Heart right ventricle (tissue), 16 donors: ENCODE measurements around the gene CENPN. TPM values are rescaled to one million over a fixed set of nuclear protein-coding genes. Genes with fewer than 3 reads are reported as not detected.

Source experiments
- ATAC-seq, 8 donors: fragments of 200-7000 bp; cut with Tn5 transposase; one replicate each; pipeline ENCODE4 v1.9.1; 2020; ENCODE audit warnings: mild to moderate bottlenecking in 8 of 8, moderate library complexity in 8 of 8, moderate number of reproducible peaks in 1 of 8
- DNase-seq, 2 donors: peaks; one replicate each; pipeline ENCODE4 v3.0.0-alpha.2; 2020
- H3K27ac ChIP-seq, 10 donors: fragments of 200-600 bp; sonication (generic) in 2 of 10; one replicate each; pipeline versions ENCODE4 v1.5.0 to v1.8.0; 2020 to 2022; ENCODE audit warnings: mild to moderate bottlenecking in 3 of 10
- H3K27me3 ChIP-seq, 7 donors: fragments of 200-600 bp; one replicate each; pipeline ENCODE4 v1.8.0; 2021 to 2022; ENCODE audit warnings: mild to moderate bottlenecking in 2 of 7
- H3K36me3 ChIP-seq, 9 donors: fragments of 200-600 bp; sonication (generic) in 1 of 9; one replicate each; pipeline versions ENCODE4 v1.5.0 to v1.8.0; 2020 to 2022; ENCODE audit warnings: mild to moderate bottlenecking in 2 of 9
- H3K4me1 ChIP-seq, 9 donors: fragments of 200-600 bp; sonication (generic) in 1 of 9; one replicate each; pipeline versions ENCODE4 v1.5.0 to v1.8.0; 2020 to 2022; ENCODE audit warnings: mild to moderate bottlenecking in 4 of 9
- H3K4me3 ChIP-seq, 10 donors: fragments of 200-600 bp; sonication (generic) in 2 of 10; one replicate each; pipeline versions ENCODE4 v1.5.0 to v1.8.0; 2020 to 2022; ENCODE audit warnings: mild to moderate bottlenecking in 7 of 10, moderate library complexity in 2 of 10
- H3K9me3 ChIP-seq, 11 donors: fragments of 200-600 bp in 10 of 11; sonication (generic) in 2 of 11; one replicate each; pipeline versions ENCODE4 v1.5.0 to v1.8.0; 2013 to 2022; ENCODE audit warnings: mild to moderate bottlenecking in 2 of 11, control low read depth in 1 of 11, moderate library complexity in 1 of 11
- WGBS, 2 donors: extraction: QIAGEN DNeasy Blood & Tissue Kit; methylation state at CpG; one replicate each; pipeline ENCODE4 v1.1.7; 2013; ENCODE audit warnings: inconsistent platforms in 1 of 2; 5-methylcytosine and 5-hydroxymethylcytosine counted together
- intact Hi-C, 10 donors: fragments of 100-400 bp; cut with DNase I; formaldehyde crosslinking; loops; one replicate each; pipeline versions ENCODE4 v1.11.1 to v1.14.2; 2022
- polyA plus RNA-seq, 2 donors: library from polyadenylated mRNA; stranded (reverse); fragments of 200-250 nt; gene quantifications; one replicate each; pipeline ENCODE4 v1.2.3, GENCODE V29; 2013
- total RNA-seq, 10 donors: library from RNA; stranded (reverse); fragmentation: NEBNext Ultra II Directional in 3 of 10; extraction: Animal tissue kit (Norgen Biotek cat#: 25700) in 3 of 10; gene quantifications; one replicate each; pipeline versions ENCODE4 v1.2.1 to v1.2.4, GENCODE V29; 2021 to 2023
- TF ChIP-seq, protein P1 (sequence below), 9 donors: fragments of 200-600 bp; sonication (generic) in 2 of 9; IDR thresholded peaks; one replicate each; pipeline versions ENCODE4 v1.5.0 to v1.8.0; 2021 to 2022; ENCODE audit warnings: antibody characterized with exemption in 9 of 9, mild to moderate bottlenecking in 5 of 9, moderate library complexity in 1 of 9
- donor health status: Arrhythmogenic right ventricular cardiomyopathy.
- donor health status: ischemic (EF 13 %, LVEDD 7.1; RV severe dilation, severe dysfunction).
- donor health status: healthy with polysubstance abuse.
- donor health status: DM: no; HTN: yes; CAD: no.
- donor health status: DM: no; HTN: no; CAD: no.
- donor health status: ischemic (EF 25% LVEDD 6.9; RV normal size, moderate dysfunction).
- donor health status: ischemic (EF 25% LVEDD 5.7; RV mildly dilated, moderate dysfunction).
- donor health status: healthy.
- donor health status: DM: yes; HTN: yes; CAD: no.
- donor health status: Ischemic cardiomyopathy.
- donor health status: ischemic (EF 35%, LVEDD 5.7; RV mildly dilated, moderate dysfunction).
- donor health status: nonischemic (EF 11% LVEDD 7.7; RV severe dilation, severe dysfunction).
- donor health status: DM: yes; HTN: yes; CAD: no.
- donor health status: PGD.
- donor health status: ischemic (EF 29% LVEDD 5.4; RV normal size, mild dysfunction).
- donor health status: nonischemic (EF 23%, LVEDD 6.1; RV moderate dilation, normal function).

Gene CENPN
- total and polyA plus RNA-seq, 12 donors = 0.95 to 16.2 (median 9.5) TPM

DNA sequence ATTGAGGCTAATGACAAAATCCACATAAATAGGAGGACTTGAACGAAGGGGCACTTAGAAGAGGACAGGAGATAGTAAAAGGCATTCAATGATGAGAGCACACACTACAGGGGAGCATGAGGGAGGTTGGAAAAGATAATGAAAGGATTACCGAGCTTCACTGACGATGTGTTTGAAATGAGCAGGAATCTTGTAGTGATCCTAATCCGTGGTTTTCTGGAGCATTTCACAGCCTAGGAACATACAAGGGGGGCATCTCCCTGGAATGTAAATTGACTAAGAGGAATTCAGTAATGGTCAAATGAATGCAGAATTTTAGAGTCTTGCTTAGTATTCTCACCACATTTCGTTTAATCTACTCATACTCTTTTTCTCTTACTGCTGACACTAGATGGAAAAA, 33.8 kb downstream of the CENPN start:
- no peak overlapping the region for H3K27ac ChIP-seq
- TF ChIP-seq, protein P1, sequence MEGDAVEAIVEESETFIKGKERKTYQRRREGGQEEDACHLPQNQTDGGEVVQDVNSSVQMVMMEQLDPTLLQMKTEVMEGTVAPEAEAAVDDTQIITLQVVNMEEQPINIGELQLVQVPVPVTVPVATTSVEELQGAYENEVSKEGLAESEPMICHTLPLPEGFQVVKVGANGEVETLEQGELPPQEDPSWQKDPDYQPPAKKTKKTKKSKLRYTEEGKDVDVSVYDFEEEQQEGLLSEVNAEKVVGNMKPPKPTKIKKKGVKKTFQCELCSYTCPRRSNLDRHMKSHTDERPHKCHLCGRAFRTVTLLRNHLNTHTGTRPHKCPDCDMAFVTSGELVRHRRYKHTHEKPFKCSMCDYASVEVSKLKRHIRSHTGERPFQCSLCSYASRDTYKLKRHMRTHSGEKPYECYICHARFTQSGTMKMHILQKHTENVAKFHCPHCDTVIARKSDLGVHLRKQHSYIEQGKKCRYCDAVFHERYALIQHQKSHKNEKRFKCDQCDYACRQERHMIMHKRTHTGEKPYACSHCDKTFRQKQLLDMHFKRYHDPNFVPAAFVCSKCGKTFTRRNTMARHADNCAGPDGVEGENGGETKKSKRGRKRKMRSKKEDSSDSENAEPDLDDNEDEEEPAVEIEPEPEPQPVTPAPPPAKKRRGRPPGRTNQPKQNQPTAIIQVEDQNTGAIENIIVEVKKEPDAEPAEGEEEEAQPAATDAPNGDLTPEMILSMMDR (IDR thresholded peaks at IDR 0.05) = no peak
- ATAC-seq = no peak
- peaks cover 0 to 38% (median 22%) of the 10 kb centered on the region in 9 donors for H3K4me1 ChIP-seq
- intact Hi-C loops = no loop called here
- H3K36me3 ChIP-seq = peaks cover 6 to 80% (median 35%) of the 10 kb centered on the region in 9 donors
- H3K4me3 ChIP-seq = no peak overlapping the region
- whole genome bisulfite sequencing, 2 donors = 77 to 85% methylated on average over 5 of the region's 5 CpGs
- no peaks in the 10 kb centered on the region for H3K9me3 ChIP-seq
- no peak for DNase-seq
- H3K27me3 ChIP-seq = no peaks in the 10 kb centered on the region

DNA sequence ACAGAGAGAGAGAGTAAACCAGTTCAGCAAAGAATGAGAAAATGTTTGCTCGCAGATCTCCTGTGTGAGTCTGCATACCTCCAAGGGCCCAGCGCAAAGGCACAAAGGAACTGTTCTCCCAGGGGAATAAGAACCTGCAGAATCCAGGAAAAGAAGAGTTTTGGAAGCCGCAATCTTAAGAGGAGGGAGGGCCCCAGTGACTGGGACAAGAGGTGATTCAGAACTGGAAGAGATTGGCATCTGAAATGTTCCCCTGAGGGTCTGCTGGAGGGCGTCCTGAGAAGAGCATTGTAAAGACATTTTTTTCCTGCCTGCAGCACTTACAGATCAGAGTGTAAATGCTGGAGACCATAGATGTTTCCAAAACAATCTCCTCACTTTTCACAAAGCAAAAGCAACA, 34.7 kb downstream of the CENPN start:
- intact Hi-C loops = no loop called here
- Histone ChIP-seq H3K36me3 (peaks cover 6 to 83% (median 35%) of the 10 kb centered on the region in 9 donors), H3K4me3 (no peak overlapping the region), H3K27ac (no peak overlapping the region), H3K27me3 (no peaks in the 10 kb centered on the region), H3K4me1 (peaks cover 0 to 35% (median 20%) of the 10 kb centered on the region in 9 donors), H3K9me3 (no peaks in the 10 kb centered on the region)
- TF ChIP-seq, protein P1 (IDR thresholded peaks at IDR 0.05) = no peak
- 82 to 87% methylated on average over 4 of the region's 4 CpGs for WGBS, 2 donors
- no peak for ATAC-seq
- DNase-seq = no peak

DNA sequence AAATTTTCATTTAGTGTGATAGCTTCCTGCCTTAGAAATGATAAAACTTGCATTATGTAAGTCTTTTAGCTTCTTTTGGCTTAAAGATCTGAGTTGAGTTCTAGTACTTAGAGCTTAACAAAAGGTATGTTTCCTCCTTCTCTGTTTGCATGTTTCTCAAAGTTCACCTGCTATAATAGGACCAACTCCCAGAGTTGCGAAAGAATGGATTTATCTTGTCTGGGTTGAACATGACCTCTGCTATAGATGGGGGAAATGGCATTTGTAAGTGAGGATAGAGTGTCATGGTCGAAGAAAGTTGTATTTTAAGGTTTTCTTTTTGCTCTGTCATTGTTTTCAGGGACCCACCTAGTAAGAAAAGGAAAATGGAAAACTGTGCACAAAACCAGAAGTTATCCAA, 35.8 kb downstream of the CENPN start:
- Histone ChIP-seq H3K36me3 (peaks cover 6 to 81% (median 35%) of the 10 kb centered on the region in 9 donors), H3K27me3 (no peaks in the 10 kb centered on the region), H3K27ac (no peak overlapping the region), H3K4me1 (peaks cover 0 to 24% (median 10%) of the 10 kb centered on the region in 9 donors), H3K9me3 (peaks cover 0 to 1% (median 0%) of the 10 kb centered on the region in 11 donors), H3K4me3 (no peak overlapping the region)
- DNase-seq = no peak
- intact Hi-C loops = no loop called here
- TF ChIP-seq, protein P1 (IDR thresholded peaks at IDR 0.05) = no peak
- ATAC-seq = no peak
- WGBS, 2 donors = 97 to 99% methylated on average over 2 of the region's 2 CpGs

DNA sequence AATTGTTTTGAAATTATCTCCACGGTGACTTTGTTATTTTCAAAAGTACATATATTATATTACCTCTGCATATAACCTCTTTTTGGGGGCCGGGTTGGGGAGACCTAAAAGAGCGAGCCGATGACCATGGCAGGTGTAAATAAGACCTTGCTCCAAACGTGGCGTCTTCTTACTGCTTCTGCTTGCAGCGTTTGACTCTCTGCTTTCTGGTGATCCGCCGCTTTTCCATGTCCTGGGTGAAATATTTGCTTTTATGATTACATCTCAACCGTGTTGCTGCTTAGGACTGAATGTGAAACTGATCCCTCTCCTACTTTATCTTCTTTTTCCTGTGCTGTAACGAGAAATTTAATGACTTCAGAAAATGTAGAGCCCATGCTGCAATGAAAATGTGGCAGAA, 46.7 kb downstream of the CENPN start:
- ATAC-seq (no peak), DNase-seq (no peak)
- Histone ChIP-seq H3K27me3 (no peaks in the 10 kb centered on the region), H3K36me3 (no peaks in the 10 kb centered on the region), H3K9me3 (peaks cover 0 to 22% (median 7%) of the 10 kb centered on the region in 11 donors), H3K27ac (no peak overlapping the region), H3K4me3 (no peak overlapping the region), H3K4me1 (no peaks in the 10 kb centered on the region)
- intact Hi-C loops = no loop called here
- TF ChIP-seq, protein P1 (IDR thresholded peaks at IDR 0.05) = no peak
- 85 to 86% methylated on average over 11 of the region's 11 CpGs for WGBS, 2 donors
